T-cell (primary cell): ENCODE data around the gene CREBRF. TPM values are rescaled to one million over a fixed set of nuclear protein-coding genes. Genes with fewer than 3 reads are reported as not detected.

Source experiments
- ATAC-seq, 4 experiments: fragments of 200-7000 bp in 3 of 4; fragments of 150-1000 bp in 1 of 4; cut with Tn5 transposase; replicated peaks in 1 of 4; 1 replicate in 3 of 4; 2 replicates in 1 of 4; pipeline ENCODE4 v1.10.0; 2021; ENCODE audit warnings: moderate library complexity in 3 of 4, mild to moderate bottlenecking in 2 of 4, moderate number of reproducible peaks in 1 of 4
- CTCF ChIA-PET, 2 donors: fragments of 300-600 bp; sonication (Branson Sonifier 250); formaldehyde crosslinking; loops; one replicate each; lab custom pipeline; 2022; ENCODE audit warnings: antibody characterized with exemption in 2 of 2; lab: Charles Lee
- POLR2A ChIA-PET, 2 donors: fragments of 300-600 bp; sonication (Branson Sonifier 250); formaldehyde crosslinking; loops; one replicate each; lab custom pipeline; 2022; ENCODE audit warnings: antibody characterized with exemption in 2 of 2; lab: Charles Lee
- DNase-seq, 35 experiments: peaks; one replicate each; pipeline versions ENCODE4 v3.0.0 to v3.0.0-alpha.2; 2013 to 2023
- H3K27ac ChIP-seq: one replicate; pipeline ENCODE4 v1.5.1; 2013; ENCODE audit warnings: low read length
- H3K27me3 ChIP-seq, 2 experiments: replicated peaks in 1 of 2; 1 replicate in 1 of 2; 2 replicates in 1 of 2; pipeline versions ENCODE4 v1.6.1 to v1.7.0; 2013; ENCODE audit warnings: low read length in 1 of 2, mixed read lengths in 1 of 2; ENCODE audit not compliant: control insufficient read depth in 2 of 2, insufficient read depth in 2 of 2; ENCODE audit errors: extremely low read depth in 1 of 2
- H3K36me3 ChIP-seq, 2 donors: 1 replicate in 1 of 2; 2 replicates in 1 of 2; pipeline versions ENCODE4 v1.6.1 to v1.7.0; 2013; ENCODE audit warnings: low read length in 1 of 2; ENCODE audit not compliant: control insufficient read depth in 2 of 2, insufficient read depth in 1 of 2; ENCODE audit errors: extremely low read depth in 1 of 2
- H3K4me1 ChIP-seq, 2 experiments: 1 replicate in 1 of 2; 2 replicates in 1 of 2; pipeline versions ENCODE4 v1.6.1 to v1.7.0; 2013; ENCODE audit warnings: low read length in 2 of 2, mixed read lengths in 1 of 2; ENCODE audit not compliant: insufficient read depth in 2 of 2, control insufficient read depth in 1 of 2; ENCODE audit errors: extremely low read depth in 1 of 2
- H3K4me3 ChIP-seq, 2 donors: 1 replicate in 1 of 2; 2 replicates in 1 of 2; pipeline versions ENCODE4 v1.5.1 to v1.7.0; 2013; ENCODE audit warnings: mild to moderate bottlenecking in 2 of 2, low read length in 1 of 2, moderate library complexity in 1 of 2; ENCODE audit not compliant: control insufficient read depth in 1 of 2; ENCODE audit errors: extremely low read depth in 1 of 2
- H3K9me3 ChIP-seq: 2 replicates; pipeline ENCODE4 v1.7.0; 2013
- H3K27ac Mint-ChIP-seq, 2 donors: one replicate each; pipeline ENCODE4 v1.8.0; 2020 to 2021; ENCODE audit warnings: mild to moderate bottlenecking in 2 of 2, mixed read lengths in 2 of 2
- H3K27me3 Mint-ChIP-seq, 2 donors: one replicate each; pipeline ENCODE4 v1.8.0; 2021 to 2022; ENCODE audit warnings: mixed read lengths in 2 of 2
- H3K36me3 Mint-ChIP-seq: one replicate; pipeline ENCODE4 v1.8.0; 2021; ENCODE audit warnings: mixed read lengths
- H3K4me1 Mint-ChIP-seq, 3 donors: one replicate each; pipeline ENCODE4 v1.8.0; 2020 to 2022; ENCODE audit warnings: mixed read lengths in 3 of 3, mild to moderate bottlenecking in 1 of 3
- H3K4me3 Mint-ChIP-seq, 3 donors: one replicate each; pipeline ENCODE4 v1.8.0; 2020 to 2022; ENCODE audit warnings: mild to moderate bottlenecking in 3 of 3, mixed read lengths in 3 of 3, moderate library complexity in 3 of 3
- H3K9me3 Mint-ChIP-seq, 3 donors: one replicate each; pipeline ENCODE4 v1.8.0; 2020 to 2022; ENCODE audit warnings: mixed read lengths in 3 of 3
- WGBS: methylation state at CpG from one replicate; pipeline ENCODE4 v1.1.5; 2013; ENCODE audit warnings: missing lambda C conversion rate; ENCODE audit not compliant: insufficient coverage; 5-methylcytosine and 5-hydroxymethylcytosine counted together
- total RNA-seq, 35 experiments: library from RNA in 6 of 35; stranded (reverse) in 6 of 35; fragments of 120-200 nt in 1 of 35; gene quantifications; one replicate each; pipeline versions ENCODE4 v1.2.1 to v1.2.4 and lab custom pipeline; 2013 to 2026

The CREBRF gene
- total RNA-seq, 5 donors from 2014 or later (not counting 1 experiment from before 2014, with no cell fraction given): 77.8 to 94.7 (median 89.7) TPM

DNA sequence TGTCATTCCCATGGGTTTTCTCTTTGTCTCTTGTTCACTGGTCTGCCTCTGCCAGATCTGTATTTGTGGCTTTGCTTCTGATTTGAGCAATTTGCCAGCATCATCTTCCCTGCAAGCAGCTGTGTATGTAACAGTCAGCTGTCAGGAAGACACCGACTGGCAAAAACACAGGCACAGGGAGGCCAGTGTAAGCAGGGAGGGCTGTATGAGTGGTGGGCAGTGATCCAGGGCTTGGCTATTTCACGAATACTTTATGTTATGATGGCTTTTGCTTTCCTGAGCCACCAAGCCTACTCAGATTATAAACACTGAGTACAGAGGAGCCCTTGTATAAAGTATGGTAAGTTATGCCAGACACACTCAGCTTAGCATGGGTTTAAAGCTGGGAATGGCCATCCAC, 99.8 kb downstream of the CREBRF start:
- POLR2A ChIA-PET: no interaction called here
- H3K27ac Mint-ChIP-seq: no peak overlapping the region
- DNase-seq: no peak

DNA sequence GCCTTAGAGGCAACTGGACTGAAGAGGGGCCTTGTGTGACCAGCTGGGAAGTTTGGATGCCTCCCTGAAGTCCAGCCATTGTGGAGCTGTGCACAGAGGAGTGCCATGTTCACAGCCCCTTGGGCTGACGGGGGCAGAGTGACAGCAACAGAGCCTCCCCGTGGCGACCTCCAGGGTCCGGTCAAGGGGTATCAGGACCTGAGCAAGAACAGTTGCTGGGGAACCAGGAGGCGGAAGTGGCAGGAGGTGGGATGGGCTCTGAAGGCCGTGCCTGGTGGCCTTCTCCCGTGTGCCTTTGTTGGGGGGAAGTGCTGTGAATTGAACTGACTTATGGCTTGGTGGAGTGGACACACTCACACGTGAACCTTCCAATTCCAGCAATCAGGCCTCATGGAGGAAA, 102.2 kb downstream of the CREBRF start:
- H3K9me3 Mint-ChIP-seq: no peaks in the 10 kb centered on the region
- CTCF ChIA-PET: no interaction called here
- H3K36me3 Mint-ChIP-seq: peaks cover 56% of the 10 kb centered on the region
- peaks cover 0 to 2% (median 0%) of the 10 kb centered on the region in 3 donors for H3K4me1 Mint-ChIP-seq
- H3K36me3 ChIP-seq: peaks cover 23 to 82% of the 10 kb centered on the region in 2 donors
- WGBS: 98% methylated on average over 4 of the region's 8 CpGs
- no peak for DNase-seq
- no peaks in the 10 kb centered on the region for H3K4me1 ChIP-seq
- H3K4me3 Mint-ChIP-seq: no peak overlapping the region
- no peaks in the 10 kb centered on the region for H3K9me3 ChIP-seq
- POLR2A ChIA-PET: no interaction called here
- no peak for ATAC-seq
- no peak overlapping the region for H3K4me3 ChIP-seq
- no peaks in the 10 kb centered on the region for H3K27me3 Mint-ChIP-seq
- H3K27ac Mint-ChIP-seq: no peak overlapping the region
- no peaks in the 10 kb centered on the region for H3K27me3 ChIP-seq
- H3K27ac ChIP-seq: no peak overlapping the region

More for the DNA sequence above, 99.8 kb downstream of the CREBRF start:
- Mint-ChIP-seq H3K27me3 (no peaks in the 10 kb centered on the region), H3K36me3 (peaks cover 48% of the 10 kb centered on the region), H3K9me3 (no peaks in the 10 kb centered on the region), H3K4me3 (no peak overlapping the region), H3K4me1 (peaks cover 0 to 2% (median 0%) of the 10 kb centered on the region in 3 donors)
- H3K27ac ChIP-seq: no peak overlapping the region
- no peak overlapping the region for H3K4me3 ChIP-seq
- H3K27me3 ChIP-seq: no peaks in the 10 kb centered on the region
- CTCF ChIA-PET: no interaction called here
- no peaks in the 10 kb centered on the region for H3K9me3 ChIP-seq
- ATAC-seq: no peak
- H3K4me1 ChIP-seq: no peaks in the 10 kb centered on the region
- H3K36me3 ChIP-seq: peaks cover 14 to 75% of the 10 kb centered on the region in 2 donors
- WGBS: no CpG with 5 or more reads among the region's 2 CpGs

DNA sequence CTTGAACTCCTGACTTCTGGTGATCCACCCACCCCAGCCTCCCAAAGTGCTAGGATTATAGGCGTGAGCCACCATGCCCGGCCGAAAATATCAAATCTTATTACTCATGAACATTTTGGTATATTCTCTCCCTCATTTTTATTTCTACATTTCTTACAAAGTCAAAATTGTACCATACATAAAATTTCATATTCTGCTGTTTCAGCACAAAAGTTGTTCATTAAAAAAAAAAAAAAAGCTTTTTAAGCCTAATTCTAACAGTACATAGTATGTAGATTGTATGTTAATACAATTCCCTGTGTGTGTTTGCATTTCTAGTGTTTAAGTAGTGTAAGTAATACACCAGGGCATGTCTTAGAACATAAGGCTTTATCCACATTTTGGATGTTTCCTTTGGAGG, 103.1 kb downstream of the CREBRF start:
- Histone ChIP-seq H3K4me3 (no peak overlapping the region), H3K36me3 (peaks cover 23 to 80% of the 10 kb centered on the region in 2 donors), H3K27ac (no peak overlapping the region), H3K27me3 (no peaks in the 10 kb centered on the region), H3K9me3 (no peaks in the 10 kb centered on the region), H3K4me1 (no peaks in the 10 kb centered on the region)
- WGBS: 94% methylated on average over 3 of the region's 3 CpGs
- peaks cover 56% of the 10 kb centered on the region for H3K36me3 Mint-ChIP-seq
- H3K4me3 Mint-ChIP-seq: no peak overlapping the region
- DNase-seq: no peak
- ChIA-PET CTCF (interaction anchor here in 1 of 2 donors (0.7 kb wide), 1 partner anchor 42 kb away, joined by 4 read pairs; no protein-coding TSS in a partner anchor), POLR2A (interaction anchor here in 1 of 2 donors (0.6 kb wide), 1 partner anchor 12 kb away, joined by 4 read pairs; no protein-coding TSS in a partner anchor)
- no peaks in the 10 kb centered on the region for H3K27me3 Mint-ChIP-seq
- no peaks in the 10 kb centered on the region for H3K9me3 Mint-ChIP-seq
- no peak for ATAC-seq
- no peak overlapping the region for H3K27ac Mint-ChIP-seq
- peaks cover 0 to 2% (median 0%) of the 10 kb centered on the region in 3 donors for H3K4me1 Mint-ChIP-seq

DNA sequence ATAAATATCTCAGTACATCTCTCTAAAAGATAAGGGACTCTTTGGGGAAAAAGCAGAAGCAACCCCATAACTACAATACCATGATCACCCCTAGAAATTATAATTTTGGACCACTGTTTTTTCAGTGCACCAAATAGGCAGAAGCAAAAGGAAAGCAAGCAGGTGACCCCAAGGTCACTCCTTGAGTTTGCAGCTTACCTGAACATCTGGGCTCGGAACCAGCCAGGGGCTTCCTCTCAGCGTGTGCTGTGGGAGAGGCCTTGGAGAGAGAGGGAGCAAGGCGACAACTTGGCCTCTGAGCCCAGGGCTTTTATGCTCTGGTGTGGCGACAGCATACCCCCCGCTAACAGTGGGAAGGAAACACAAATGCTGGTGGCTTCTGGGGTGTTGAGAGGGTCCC, 105.0 kb downstream of the CREBRF start:
- ATAC-seq: no peak

DNA sequence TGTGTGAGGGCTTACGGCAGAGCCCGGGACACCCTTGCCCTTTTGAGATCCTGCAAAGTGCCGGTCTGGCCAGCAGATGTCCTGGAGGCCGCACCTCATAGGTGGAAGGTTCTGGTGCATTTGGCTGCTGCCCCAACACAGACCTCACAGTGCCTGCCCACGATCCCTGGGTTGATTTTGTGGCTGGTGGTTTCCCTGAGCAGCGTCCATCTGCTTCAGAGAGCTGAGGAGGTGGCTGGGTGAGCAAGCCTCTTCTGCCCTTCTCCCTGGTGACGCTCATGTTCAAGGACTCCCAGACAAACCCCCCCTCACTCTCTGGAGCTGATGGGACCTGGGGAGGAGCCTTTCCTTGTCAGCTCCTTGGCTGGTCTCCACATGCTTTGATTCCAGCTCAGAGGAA, 107.1 kb downstream of the CREBRF start:
- ChIA-PET CTCF (interaction anchor here in 1 of 2 donors (0.5 kb wide), 1 partner anchor 279 kb away, joined by 6 read pairs; no protein-coding TSS in a partner anchor), POLR2A (no interaction called here)
- WGBS: 100% methylated on average over 1 of the region's 7 CpGs
- no peak for ATAC-seq
- Histone ChIP-seq H3K36me3 (peaks cover 20 to 50% of the 10 kb centered on the region in 2 donors), H3K9me3 (no peaks in the 10 kb centered on the region), H3K27ac (no peak overlapping the region), H3K4me3 (no peak overlapping the region), H3K4me1 (no peaks in the 10 kb centered on the region), H3K27me3 (no peaks in the 10 kb centered on the region)
- H3K9me3 Mint-ChIP-seq: no peaks in the 10 kb centered on the region
- peaks cover 42% of the 10 kb centered on the region for H3K36me3 Mint-ChIP-seq
- DNase-seq: no peak
- H3K4me3 Mint-ChIP-seq: no peak overlapping the region
- no peak overlapping the region for H3K27ac Mint-ChIP-seq
- no peaks in the 10 kb centered on the region for H3K27me3 Mint-ChIP-seq
- no peaks in the 10 kb centered on the region for H3K4me1 Mint-ChIP-seq

More for the DNA sequence above, 105.0 kb downstream of the CREBRF start:
- H3K9me3 ChIP-seq: no peaks in the 10 kb centered on the region
- Mint-ChIP-seq H3K4me1 (no peaks in the 10 kb centered on the region), H3K4me3 (no peak overlapping the region), H3K27ac (no peak overlapping the region), H3K9me3 (no peaks in the 10 kb centered on the region), H3K36me3 (peaks cover 50% of the 10 kb centered on the region), H3K27me3 (no peaks in the 10 kb centered on the region)
- ChIA-PET POLR2A (interaction anchor here in 1 of 2 donors (0.6 kb wide), 1 partner anchor 9 kb away, joined by 3 read pairs; no protein-coding TSS in a partner anchor), CTCF (no interaction called here)
- no peaks in the 10 kb centered on the region for H3K27me3 ChIP-seq
- no peak overlapping the region for H3K4me3 ChIP-seq
- no peak for DNase-seq
- WGBS: 100% methylated on average over 2 of the region's 5 CpGs
- H3K4me1 ChIP-seq: no peaks in the 10 kb centered on the region
- H3K27ac ChIP-seq: no peak overlapping the region
- H3K36me3 ChIP-seq: peaks cover 23 to 65% of the 10 kb centered on the region in 2 donors

- Histone ChIP-seq H3K4me1 (no peaks in the 10 kb centered on the region), H3K4me3 (no peak overlapping the region), H3K36me3 (peaks cover 12 to 31% of the 10 kb centered on the region in 2 donors), H3K9me3 (no peaks in the 10 kb centered on the region), H3K27ac (no peak overlapping the region), H3K27me3 (no peaks in the 10 kb centered on the region)
- H3K27ac Mint-ChIP-seq: no peak overlapping the region
- H3K27me3 Mint-ChIP-seq: no peaks in the 10 kb centered on the region
- H3K4me3 Mint-ChIP-seq: no peak overlapping the region
- no peak for DNase-seq
- H3K36me3 Mint-ChIP-seq: peaks cover 34% of the 10 kb centered on the region
- H3K4me1 Mint-ChIP-seq: no peaks in the 10 kb centered on the region
- ChIA-PET POLR2A (interaction anchor here in 1 of 2 donors (0.6 kb wide), 1 partner anchor 9 kb away, joined by 3 read pairs; no protein-coding TSS in a partner anchor), CTCF (interaction anchor here in 1 of 2 donors (0.6 kb wide), 1 partner anchor 8 kb away, joined by 4 read pairs; no protein-coding TSS in a partner anchor)
- no peaks in the 10 kb centered on the region for H3K9me3 Mint-ChIP-seq
- no peak for ATAC-seq
- no CpG with 5 or more reads among the region's 2 CpGs for WGBS
These were observed 109.2 kb downstream of the CREBRF start for GRCh38 chr5:173165177-173166016.
